ENCODE results near the gene GALNT13.

GALNT13 gene

GRCh38 chr2:154306266-154306970 lies 434.7 kb downstream of the GALNT13 start:
- DNase-seq (ENCODE audit: low spot score), result no peak

GRCh38 chr2:154307007-154307406 lies 435.3 kb downstream of the GALNT13 start:
- no peak for DNase-seq (ENCODE audit: low spot score)

- no peak for DNase-seq (ENCODE audit: low spot score)
Measured at GRCh38 chr2:154324601-154325000, 452.9 kb downstream of the GALNT13 start.

- DNase-seq (ENCODE audit: low spot score), result no peak
Measured at GRCh38 chr2:154329510-154329909, 457.8 kb downstream of the GALNT13 start.

GRCh38 chr2:154331784-154332183 lies 460.1 kb downstream of the GALNT13 start:
- DNase-seq (ENCODE audit: low spot score), result no peak

GRCh38 chr2:154336201-154336600 lies 464.5 kb downstream of the GALNT13 start:
- DNase-seq (ENCODE audit: low spot score), result no peak

GRCh38 chr2:154338352-154338967 lies 466.7 kb downstream of the GALNT13 start:
- DNase-seq (ENCODE audit: low spot score), result no peak

GRCh38 chr2:154343282-154343681 lies 471.6 kb downstream of the GALNT13 start:
- no peak for DNase-seq (ENCODE audit: low spot score)

- DNase-seq (ENCODE audit: low spot score), result no peak
Measured at GRCh38 chr2:154350911-154351310, 479.2 kb downstream of the GALNT13 start.

GRCh38 chr2:154361276-154361675 lies 489.6 kb downstream of the GALNT13 start:
- no peak for DNase-seq (ENCODE audit: low spot score)

GRCh38 chr2:154368153-154368552 lies 496.4 kb downstream of the GALNT13 start:
- DNase-seq (ENCODE audit: low spot score), result no peak

- no peak for DNase-seq (ENCODE audit: low spot score)
Measured at GRCh38 chr2:154370873-154371272, 499.2 kb downstream of the GALNT13 start.

- no peak for DNase-seq (ENCODE audit: low spot score)
Measured at GRCh38 chr2:154374416-154374815, 502.7 kb downstream of the GALNT13 start.

GRCh38 chr2:154375579-154375931 lies 503.8 kb downstream of the GALNT13 start:
- DNase-seq (ENCODE audit: low spot score), result peak; percentile 0

- no peak for DNase-seq (ENCODE audit: low spot score)
Measured at GRCh38 chr2:154381931-154382794, 510.4 kb downstream of the GALNT13 start.

- no peak for DNase-seq (ENCODE audit: low spot score)
Measured at GRCh38 chr2:154386186-154386585, 514.5 kb downstream of the GALNT13 start.

GRCh38 chr2:154391051-154391450 lies 519.3 kb downstream of the GALNT13 start:
- no peak for DNase-seq (ENCODE audit: low spot score)

GRCh38 chr2:154392256-154392655 lies 520.5 kb downstream of the GALNT13 start:
- DNase-seq (ENCODE audit: low spot score), result no peak

GRCh38 chr2:154394600-154394999 lies 522.9 kb downstream of the GALNT13 start:
- DNase-seq (ENCODE audit: low spot score), result no peak

- DNase-seq (ENCODE audit: low spot score), result no peak
Measured at GRCh38 chr2:154400563-154401290, 529.0 kb downstream of the GALNT13 start.

- peak; percentile 1 for DNase-seq (ENCODE audit: low spot score)
Measured at GRCh38 chr2:154402213-154402612, 530.5 kb downstream of the GALNT13 start.

GRCh38 chr2:154403242-154403790 lies 531.6 kb downstream of the GALNT13 start:
- DNase-seq (ENCODE audit: low spot score), result no peak

Data from hepatic stellate cell (primary cell).